SK-N-SH (cell line): Measurements from ENCODE around the gene NT5DC3. TPM values are rescaled to one million over a fixed set of nuclear protein-coding genes. Genes with fewer than 3 reads are reported as not detected.

Experiments used
- CTCF ChIA-PET: fragments of 300-600, 350-600 bp; formaldehyde crosslinking; extraction: SDS; loops from one replicate; lab custom pipeline; 2021; lab: Yijun Ruan, JAX
- POLR2A ChIA-PET: fragments of 350-600 bp; sonication (Branson Sonifier 250); formaldehyde crosslinking; extraction: SDS; loops from one replicate; lab custom pipeline; 2020; ENCODE audit warnings: antibody characterized with exemption, inconsistent platforms; lab: Yijun Ruan, JAX
- DNase-seq: peaks from one replicate; pipeline ENCODE4 v3.0.0; 2012
- H2AFZ ChIP-seq: fragments of 200-600 bp; sonication (generic); 2 replicates; pipeline ENCODE4 v1.8.1; 2016; ENCODE audit warnings: antibody characterized with exemption, mild to moderate bottlenecking, low read depth
- H3F3A ChIP-seq: fragments of 200-600 bp; sonication (generic); replicated peaks from 2 replicates; pipeline ENCODE3; 2016; ENCODE audit warnings: antibody characterized with exemption, mild to moderate bottlenecking; ENCODE audit not compliant: insufficient read depth
- H3K27ac ChIP-seq, 2 experiments: fragments of 200-500 bp in 1 of 2; fragments of 200-600 bp in 1 of 2; sonication (Bioruptor generic) in 1 of 2; sonication (generic), shearing (Covaris generic) in 1 of 2; 2 replicates each; pipeline versions ENCODE4 v1.5.1 to v1.6.1; 2014 to 2016; ENCODE audit warnings: low read depth in 2 of 2, inconsistent platforms in 1 of 2, low read length in 1 of 2, mild to moderate bottlenecking in 1 of 2, mixed read lengths in 1 of 2
- H3K27me3 ChIP-seq: fragments of 200-600 bp; sonication (generic), shearing (Covaris generic); 2 replicates; pipeline ENCODE4 v1.6.1; 2016; ENCODE audit warnings: mixed run types; ENCODE audit not compliant: insufficient read depth
- H3K36me3 ChIP-seq, 2 experiments: fragments of 200-500 bp in 1 of 2; fragments of 200-600 bp in 1 of 2; sonication (Bioruptor generic) in 1 of 2; sonication (generic) in 1 of 2; replicated peaks in 1 of 2; 2 replicates each; pipeline versions ENCODE3 to v1.5.1; 2014 to 2016; ENCODE audit warnings: low read length in 1 of 2, mild to moderate bottlenecking in 1 of 2; ENCODE audit not compliant: insufficient read depth in 2 of 2, control insufficient read depth in 1 of 2
- H3K4me1 ChIP-seq, 2 experiments: fragments of 200-500 bp in 1 of 2; fragments of 200-600 bp in 1 of 2; sonication (Bioruptor generic) in 1 of 2; sonication (generic), shearing (Covaris generic) in 1 of 2; 2 replicates each; pipeline versions ENCODE4 v1.5.1 to v1.6.1; 2014 to 2016; ENCODE audit warnings: low read depth in 1 of 2, low read length in 1 of 2, mixed run types in 1 of 2; ENCODE audit not compliant: insufficient read depth in 2 of 2, control insufficient read depth in 1 of 2
- H3K4me2 ChIP-seq: fragments of 200-600 bp; sonication (generic), shearing (Covaris generic); 2 replicates; pipeline ENCODE4 v1.6.1; 2017; ENCODE audit warnings: mixed run types
- H3K4me3 ChIP-seq, 2 experiments: fragments of 200-500 bp in 1 of 2; fragments of 200-600 bp in 1 of 2; sonication (Bioruptor generic) in 1 of 2; sonication (generic), shearing (Covaris generic) in 1 of 2; 2 replicates each; pipeline versions ENCODE4 v1.5.1 to v1.8.1; 2014 to 2016; ENCODE audit warnings: low read depth in 2 of 2, inconsistent platforms in 1 of 2, low read length in 1 of 2, mild to moderate bottlenecking in 1 of 2, mixed read lengths in 1 of 2, moderate library complexity in 1 of 2
- H3K79me2 ChIP-seq: fragments of 200-600 bp; sonication (generic); 2 replicates; pipeline ENCODE4 v1.8.1; 2017; ENCODE audit warnings: mild to moderate bottlenecking; ENCODE audit not compliant: insufficient read depth
- H3K9ac ChIP-seq: fragments of 200-600 bp; sonication (generic); 2 replicates; pipeline ENCODE4 v1.6.1; 2017; ENCODE audit warnings: mixed run types
- H3K9me2 ChIP-seq: fragments of 200-600 bp; sonication (generic); 2 replicates; pipeline ENCODE4 v1.6.1; 2017; ENCODE audit warnings: mixed run types
- H3K9me3 ChIP-seq: fragments of 200-600 bp; sonication (generic); 2 replicates; pipeline ENCODE4 v1.6.1; 2017; ENCODE audit warnings: mixed run types, mild to moderate bottlenecking, moderate library complexity
- H4K20me1 ChIP-seq: fragments of 200-600 bp; sonication (generic); 2 replicates; pipeline ENCODE4 v1.6.1; 2017; ENCODE audit warnings: mild to moderate bottlenecking, mixed run types; ENCODE audit not compliant: insufficient read depth
- CHD2 ChIP-seq: fragments of 150-350 bp; IDR thresholded peaks from 2 replicates; pipeline ENCODE4 v1.6.1; 2018; ENCODE audit warnings: low read length; ENCODE audit not compliant: partially characterized antibody
- EP300 ChIP-seq, 2 experiments: IDR thresholded peaks; 2 replicates each; pipeline versions ENCODE4 v1.4.0 to v1.6.1; 2012; ENCODE audit warnings: borderline replicate concordance in 1 of 2, low read depth in 1 of 2, low read length in 1 of 2
- EZH2phosphoT487 ChIP-seq: fragments of 200-600 bp; sonication (generic); IDR thresholded peaks from 2 replicates; pipeline ENCODE4 v1.6.1; 2017; ENCODE audit warnings: low read depth, mixed run types, mild to moderate bottlenecking, antibody characterized with exemption, moderate library complexity, borderline replicate concordance
- FOXM1 ChIP-seq: IDR thresholded peaks from 2 replicates; pipeline ENCODE4 v1.4.0; 2012; ENCODE audit warnings: low read depth, mild to moderate bottlenecking
- MEF2A ChIP-seq: IDR thresholded peaks from 2 replicates; pipeline ENCODE4 v1.4.0; 2012; ENCODE audit warnings: low read depth, borderline replicate concordance
- MXI1 ChIP-seq: IDR thresholded peaks from 2 replicates; pipeline ENCODE4 v1.6.1; 2012; ENCODE audit warnings: mild to moderate bottlenecking, low read depth, low read length, improper control_type of control experiment
- NRF1 ChIP-seq: IDR thresholded peaks from 2 replicates; pipeline ENCODE4 v1.6.1; 2012; ENCODE audit warnings: low read depth, mild to moderate bottlenecking, low read length
- RAD21 ChIP-seq: IDR thresholded peaks from 2 replicates; pipeline ENCODE4 v1.6.1; 2012; ENCODE audit warnings: mild to moderate bottlenecking, low read length
- SIN3A ChIP-seq: IDR thresholded peaks from 2 replicates; pipeline ENCODE4 v1.6.1; 2012; ENCODE audit warnings: low read depth, mild to moderate bottlenecking, low read length, moderate library complexity, borderline replicate concordance
- TAF1 ChIP-seq: IDR thresholded peaks from 2 replicates; pipeline ENCODE4 v1.6.1; 2012; ENCODE audit warnings: low read depth, mild to moderate bottlenecking, low read length, moderate library complexity, borderline replicate concordance
- TCF12 ChIP-seq: IDR thresholded peaks from 2 replicates; pipeline ENCODE4 v1.4.0; 2012
- TEAD4 ChIP-seq: IDR thresholded peaks from 2 replicates; pipeline ENCODE4 v1.4.0; 2012; ENCODE audit warnings: mild to moderate bottlenecking, borderline replicate concordance; ENCODE audit not compliant: insufficient read depth
- WGBS: methylation state at CpG from one replicate; pipeline ENCODE4 v1.1.6; 2017; ENCODE audit warnings: low lambda C conversion rate; 5-methylcytosine and 5-hydroxymethylcytosine counted together
- polyA plus RNA-seq, 3 experiments: library from polyadenylated mRNA; depleted of rRNA; stranded (reverse); fragments of >200 nt; gene quantifications; 2 replicates each; pipeline ENCODE4 v1.2.3, GENCODE V29; 2012
- TF ChIP-seq, protein P1 (sequence below): fragments of 150-350 bp; IDR thresholded peaks from 2 replicates; pipeline ENCODE4 v1.6.1; 2017; ENCODE audit warnings: antibody characterized with exemption, low read length, low read depth, borderline replicate concordance
- TF ChIP-seq, protein P2 (sequence below): IDR thresholded peaks from 2 replicates; pipeline ENCODE4 v1.4.0; 2012; ENCODE audit warnings: low read depth
- TF ChIP-seq, protein P3 (sequence below): IDR thresholded peaks from 2 replicates; pipeline ENCODE4 v1.4.0; 2012; ENCODE audit warnings: low read depth, borderline replicate concordance
- TF ChIP-seq, protein P4 (sequence below): IDR thresholded peaks from 2 replicates; pipeline ENCODE4 v1.6.1; 2012; ENCODE audit warnings: mild to moderate bottlenecking, low read depth, low read length, moderate library complexity
- TF ChIP-seq, protein P5 (sequence below): IDR thresholded peaks from 2 replicates; pipeline ENCODE4; 2012

The NT5DC3 gene
- polyA plus RNA-seq, 1 of the 3 experiments (the other 2 are of a cell fraction), result 11.0 TPM

DNA sequence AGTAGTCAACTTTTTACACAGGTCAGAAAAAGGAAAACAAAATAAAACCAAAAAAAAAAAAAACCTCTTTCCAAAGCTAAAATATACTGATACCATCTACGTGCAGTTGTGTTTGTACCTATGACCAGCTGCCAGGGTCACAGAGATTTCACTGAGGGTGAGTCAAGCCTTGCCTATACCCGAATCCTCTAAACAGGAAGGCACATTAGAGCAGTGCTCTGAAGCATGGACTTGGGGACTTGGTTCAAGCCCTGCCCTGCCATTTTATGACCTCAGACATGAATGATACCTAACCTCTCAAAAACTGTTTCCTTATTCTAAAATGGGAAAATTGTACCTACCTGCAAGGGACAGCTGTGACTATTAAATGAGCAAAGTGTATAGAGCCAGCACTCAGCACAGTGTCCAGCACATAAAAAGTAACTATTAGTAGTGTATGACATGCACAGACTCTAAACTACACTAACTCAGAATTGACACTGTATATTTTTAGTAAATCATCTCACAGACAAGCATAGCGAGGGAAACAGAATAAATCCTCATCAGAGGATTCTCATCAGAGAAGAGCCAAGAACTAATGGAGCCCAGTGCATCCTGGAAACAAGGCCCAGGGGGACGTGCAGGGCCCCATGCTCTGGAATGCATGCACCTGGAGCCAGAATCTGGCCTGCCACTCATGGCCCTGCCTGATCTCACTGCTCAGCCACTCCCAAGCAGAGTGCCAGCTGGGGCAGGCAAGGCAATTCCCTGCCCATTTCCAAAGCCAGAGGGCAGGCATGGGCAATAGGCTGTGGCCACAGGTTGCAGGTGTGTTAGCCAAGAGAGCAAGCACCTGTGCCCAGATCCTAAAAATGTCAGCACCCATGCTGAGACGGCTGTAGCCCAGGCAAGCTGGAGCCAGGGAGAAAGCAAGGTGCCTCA, 57.0 kb downstream of the NT5DC3 start:
- CTCF ChIA-PET, result interaction anchor here (1.0 kb wide), 1 partner anchor 11 kb away, joined by 3 read pairs; no protein-coding TSS in a partner anchor
- 94% methylated on average over 4 of the region's 5 CpGs for WGBS

DNA sequence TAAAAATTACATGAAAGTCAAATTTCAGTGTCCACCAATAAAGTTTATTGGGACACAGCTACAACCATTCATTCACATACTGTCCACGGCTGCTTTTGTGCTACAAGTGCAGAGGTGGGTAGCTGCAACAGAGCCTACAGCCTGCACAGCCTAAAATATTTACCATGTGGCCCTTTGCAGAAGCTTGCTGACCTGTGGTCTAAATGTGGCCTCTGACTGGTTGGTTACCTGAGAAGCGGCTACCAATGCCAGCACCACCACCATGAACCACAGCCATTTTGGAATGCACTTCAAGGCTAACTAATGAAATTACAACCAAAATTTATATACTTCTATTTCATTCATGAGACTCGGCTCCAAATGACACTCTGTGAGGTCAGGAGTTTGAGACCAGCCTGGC, 58.6 kb downstream of the NT5DC3 start:
- H2AFZ ChIP-seq, result no peak overlapping the region
- H3K9ac ChIP-seq, result no peak overlapping the region
- H4K20me1 ChIP-seq, result no peaks in the 10 kb centered on the region
- no peak overlapping the region for H3K4me3 ChIP-seq
- H3K9me2 ChIP-seq, result no peaks in the 10 kb centered on the region
- H3K79me2 ChIP-seq, result no peaks in the 10 kb centered on the region
- 92% methylated on average over 3 of the region's 3 CpGs for WGBS
- H3K27ac ChIP-seq, result no peak overlapping the region
- H3K36me3 ChIP-seq, result peaks cover 25 to 53% of the 10 kb centered on the region in 2 experiments
- H3K4me1 ChIP-seq, result no peaks in the 10 kb centered on the region; a peak in 1 of 4 replicates
- no peaks in the 10 kb centered on the region for H3K9me3 ChIP-seq
- H3K4me2 ChIP-seq, result no peak overlapping the region
- no peaks in the 10 kb centered on the region for H3K27me3 ChIP-seq
- CTCF ChIA-PET, result interaction anchor here (0.8 to 1.1 kb wide), 2 partner anchors 9 to 12 kb away, joined by 3 read pairs; no protein-coding TSS in a partner anchor
- DNase-seq, result no peak
- POLR2A ChIA-PET, result no interaction called here
- peaks cover 7% of the 10 kb centered on the region for H3F3A ChIP-seq
- no peak for TF ChIP-seq TEAD4
- TF ChIP-seq, protein P1, sequence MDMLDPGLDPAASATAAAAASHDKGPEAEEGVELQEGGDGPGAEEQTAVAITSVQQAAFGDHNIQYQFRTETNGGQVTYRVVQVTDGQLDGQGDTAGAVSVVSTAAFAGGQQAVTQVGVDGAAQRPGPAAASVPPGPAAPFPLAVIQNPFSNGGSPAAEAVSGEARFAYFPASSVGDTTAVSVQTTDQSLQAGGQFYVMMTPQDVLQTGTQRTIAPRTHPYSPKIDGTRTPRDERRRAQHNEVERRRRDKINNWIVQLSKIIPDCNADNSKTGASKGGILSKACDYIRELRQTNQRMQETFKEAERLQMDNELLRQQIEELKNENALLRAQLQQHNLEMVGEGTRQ, result no peak
- TF ChIP-seq EZH2phosphoT487, result no peak
- TF ChIP-seq, protein P2, sequence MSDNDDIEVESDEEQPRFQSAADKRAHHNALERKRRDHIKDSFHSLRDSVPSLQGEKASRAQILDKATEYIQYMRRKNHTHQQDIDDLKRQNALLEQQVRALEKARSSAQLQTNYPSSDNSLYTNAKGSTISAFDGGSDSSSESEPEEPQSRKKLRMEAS, result no peak
- no peak for TF ChIP-seq TAF1
- no peak for TF ChIP-seq SIN3A
- no peak for TF ChIP-seq MEF2A
- TF ChIP-seq NRF1, result no peak
- TF ChIP-seq RAD21, result no peak
- TF ChIP-seq, protein P3, sequence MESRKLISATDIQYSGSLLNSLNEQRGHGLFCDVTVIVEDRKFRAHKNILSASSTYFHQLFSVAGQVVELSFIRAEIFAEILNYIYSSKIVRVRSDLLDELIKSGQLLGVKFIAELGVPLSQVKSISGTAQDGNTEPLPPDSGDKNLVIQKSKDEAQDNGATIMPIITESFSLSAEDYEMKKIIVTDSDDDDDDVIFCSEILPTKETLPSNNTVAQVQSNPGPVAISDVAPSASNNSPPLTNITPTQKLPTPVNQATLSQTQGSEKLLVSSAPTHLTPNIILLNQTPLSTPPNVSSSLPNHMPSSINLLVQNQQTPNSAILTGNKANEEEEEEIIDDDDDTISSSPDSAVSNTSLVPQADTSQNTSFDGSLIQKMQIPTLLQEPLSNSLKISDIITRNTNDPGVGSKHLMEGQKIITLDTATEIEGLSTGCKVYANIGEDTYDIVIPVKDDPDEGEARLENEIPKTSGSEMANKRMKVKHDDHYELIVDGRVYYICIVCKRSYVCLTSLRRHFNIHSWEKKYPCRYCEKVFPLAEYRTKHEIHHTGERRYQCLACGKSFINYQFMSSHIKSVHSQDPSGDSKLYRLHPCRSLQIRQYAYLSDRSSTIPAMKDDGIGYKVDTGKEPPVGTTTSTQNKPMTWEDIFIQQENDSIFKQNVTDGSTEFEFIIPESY, result no peak

More for the DNA sequence above, 57.0 kb downstream of the NT5DC3 start:
- DNase-seq, result no peak
- Histone ChIP-seq H3K9me3 (no peaks in the 10 kb centered on the region), H4K20me1 (no peaks in the 10 kb centered on the region), H3K27ac (no peak overlapping the region), H3K36me3 (peaks cover 20 to 46% of the 10 kb centered on the region in 2 experiments), H3K27me3 (no peaks in the 10 kb centered on the region), H3K4me3 (no peak overlapping the region), H3F3A (peaks cover 7% of the 10 kb centered on the region), H3K79me2 (no peaks in the 10 kb centered on the region), H2AFZ (no peak overlapping the region), H3K9me2 (no peaks in the 10 kb centered on the region), H3K4me2 (no peak overlapping the region), H3K4me1 (no peaks in the 10 kb centered on the region; a peak in 1 of 4 replicates), H3K9ac (no peak overlapping the region)
- POLR2A ChIA-PET, result no interaction called here
- TF ChIP-seq MXI1 (no peak), FOXM1 (no peak), EP300 (IDR thresholded peaks at IDR 0.05; ENCODE audit: borderline replicate concordance in 1 of 2, low read depth in 1 of 2, low read length in 1 of 2) (no peak), TCF12 (no peak), TEAD4 (no peak), CHD2 (no peak)
- TF ChIP-seq, protein P4, sequence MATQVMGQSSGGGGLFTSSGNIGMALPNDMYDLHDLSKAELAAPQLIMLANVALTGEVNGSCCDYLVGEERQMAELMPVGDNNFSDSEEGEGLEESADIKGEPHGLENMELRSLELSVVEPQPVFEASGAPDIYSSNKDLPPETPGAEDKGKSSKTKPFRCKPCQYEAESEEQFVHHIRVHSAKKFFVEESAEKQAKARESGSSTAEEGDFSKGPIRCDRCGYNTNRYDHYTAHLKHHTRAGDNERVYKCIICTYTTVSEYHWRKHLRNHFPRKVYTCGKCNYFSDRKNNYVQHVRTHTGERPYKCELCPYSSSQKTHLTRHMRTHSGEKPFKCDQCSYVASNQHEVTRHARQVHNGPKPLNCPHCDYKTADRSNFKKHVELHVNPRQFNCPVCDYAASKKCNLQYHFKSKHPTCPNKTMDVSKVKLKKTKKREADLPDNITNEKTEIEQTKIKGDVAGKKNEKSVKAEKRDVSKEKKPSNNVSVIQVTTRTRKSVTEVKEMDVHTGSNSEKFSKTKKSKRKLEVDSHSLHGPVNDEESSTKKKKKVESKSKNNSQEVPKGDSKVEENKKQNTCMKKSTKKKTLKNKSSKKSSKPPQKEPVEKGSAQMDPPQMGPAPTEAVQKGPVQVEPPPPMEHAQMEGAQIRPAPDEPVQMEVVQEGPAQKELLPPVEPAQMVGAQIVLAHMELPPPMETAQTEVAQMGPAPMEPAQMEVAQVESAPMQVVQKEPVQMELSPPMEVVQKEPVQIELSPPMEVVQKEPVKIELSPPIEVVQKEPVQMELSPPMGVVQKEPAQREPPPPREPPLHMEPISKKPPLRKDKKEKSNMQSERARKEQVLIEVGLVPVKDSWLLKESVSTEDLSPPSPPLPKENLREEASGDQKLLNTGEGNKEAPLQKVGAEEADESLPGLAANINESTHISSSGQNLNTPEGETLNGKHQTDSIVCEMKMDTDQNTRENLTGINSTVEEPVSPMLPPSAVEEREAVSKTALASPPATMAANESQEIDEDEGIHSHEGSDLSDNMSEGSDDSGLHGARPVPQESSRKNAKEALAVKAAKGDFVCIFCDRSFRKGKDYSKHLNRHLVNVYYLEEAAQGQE, result no peak
- TF ChIP-seq, protein P5, sequence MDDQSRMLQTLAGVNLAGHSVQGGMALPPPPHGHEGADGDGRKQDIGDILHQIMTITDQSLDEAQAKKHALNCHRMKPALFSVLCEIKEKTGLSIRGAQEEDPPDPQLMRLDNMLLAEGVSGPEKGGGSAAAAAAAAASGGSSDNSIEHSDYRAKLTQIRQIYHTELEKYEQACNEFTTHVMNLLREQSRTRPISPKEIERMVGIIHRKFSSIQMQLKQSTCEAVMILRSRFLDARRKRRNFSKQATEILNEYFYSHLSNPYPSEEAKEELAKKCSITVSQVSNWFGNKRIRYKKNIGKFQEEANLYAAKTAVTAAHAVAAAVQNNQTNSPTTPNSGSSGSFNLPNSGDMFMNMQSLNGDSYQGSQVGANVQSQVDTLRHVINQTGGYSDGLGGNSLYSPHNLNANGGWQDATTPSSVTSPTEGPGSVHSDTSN, result no peak
